ENCODE data around the gene MYO5B. TPM values are rescaled to one million over a fixed set of nuclear protein-coding genes. Genes with fewer than 3 reads are reported as not detected.

The MYO5B gene
- total and polyA plus RNA-seq, 2 donors (not counting 1 experiment from before 2014, with no cell fraction given): 0.30 to 1.7 TPM

DNA sequence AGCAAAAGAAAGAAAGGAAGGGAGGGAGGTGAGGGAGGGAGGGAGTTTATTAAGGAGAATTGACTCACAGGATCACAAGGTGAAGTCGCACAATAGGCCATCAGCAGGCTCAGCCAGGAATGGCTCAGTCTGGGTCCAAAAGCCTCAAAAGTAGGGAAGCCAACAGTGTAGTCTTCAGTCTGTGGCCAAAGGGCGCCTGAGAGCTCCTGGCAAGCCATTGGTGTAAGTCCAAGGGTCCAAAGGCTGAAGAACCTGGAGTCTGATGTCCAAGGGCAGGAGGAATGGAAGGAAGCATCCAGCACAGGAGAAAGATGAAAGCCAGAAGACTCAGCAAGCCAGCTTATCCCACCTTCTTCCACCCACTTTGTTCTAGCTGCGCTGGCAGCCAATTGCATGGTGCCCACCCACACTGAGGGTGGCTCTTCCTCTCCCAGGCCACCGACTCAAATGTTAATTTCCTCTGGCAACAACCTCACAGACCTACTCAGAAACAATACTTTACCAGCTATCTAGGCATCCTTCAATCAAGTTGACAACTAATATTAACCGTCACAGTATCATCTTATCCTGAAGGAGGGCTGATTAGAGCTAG is 375.8 kb downstream of the MYO5B start:
- TF ChIP-seq CTCF (IDR thresholded peaks at IDR 0.05) (no peak), EZH2 (IDR thresholded peaks at IDR 0.05; ENCODE audit: borderline replicate concordance, insufficient read depth, low read depth, low read length, poor library complexity, severe bottlenecking) (no peak)
- Histone ChIP-seq H3K4me3 (ENCODE audit: control extremely low read depth in 1 of 5, extremely low read depth in 1 of 5, insufficient read depth in 1 of 5, low read depth in 2 of 5, low read length in 4 of 5) (no peak overlapping the region), H2AFZ (ENCODE audit: insufficient read depth, low read depth, low read length, poor library complexity, severe bottlenecking) (no peak overlapping the region), H3K79me2 (ENCODE audit: control insufficient read depth, insufficient read depth, low read length) (peaks cover 2% of the 10 kb centered on the region), H3K27ac (ENCODE audit: low read length in 2 of 2) (no peak overlapping the region), H3K4me1 (ENCODE audit: control insufficient read depth in 2 of 2, insufficient read depth in 2 of 2, low read length in 2 of 2) (peaks cover 5 to 6% of the 10 kb centered on the region in 2 donors), H4K20me1 (ENCODE audit: control insufficient read depth, insufficient read depth, low read length, poor library complexity, severe bottlenecking) (no peaks in the 10 kb centered on the region), H3K27me3 (replicated peaks in 1 of 4; ENCODE audit: control extremely low read depth in 1 of 4, control insufficient read depth in 3 of 4, insufficient read depth in 4 of 4, low read length in 3 of 4) (no peaks in the 10 kb centered on the region), H3K4me2 (replicated peaks; ENCODE audit: low read depth, low read length, poor library complexity, severe bottlenecking) (no peak overlapping the region), H3K9me3 (ENCODE audit: control extremely low read depth in 1 of 3, control insufficient read depth in 2 of 3, insufficient read depth in 1 of 3, low read length in 2 of 3) (no peaks in the 10 kb centered on the region), H3K9ac (ENCODE audit: low read length) (no peak overlapping the region), H3K36me3 (replicated peaks in 1 of 2; ENCODE audit: control extremely low read depth in 1 of 2, control insufficient read depth in 1 of 2, extremely low read depth in 1 of 2, insufficient read depth in 2 of 2, low read length in 1 of 2) (no peaks in the 10 kb centered on the region)
- no peaks in the 10 kb centered on the region for H3K9me3 Mint-ChIP-seq (ENCODE audit: insufficient read depth)
- no peak overlapping the region for H3K27ac Mint-ChIP-seq
- WGBS (ENCODE audit: insufficient coverage): 87% methylated on average over 5 of the region's 5 CpGs
- intact Hi-C loops (cut with micrococcal nuclease): no loop called here
- H3K27me3 Mint-ChIP-seq: no peaks in the 10 kb centered on the region
- H3K4me1 Mint-ChIP-seq: peaks cover 11% of the 10 kb centered on the region
- no peak for DNase-seq
- H3K4me3 Mint-ChIP-seq: no peak overlapping the region
- ATAC-seq (ENCODE audit: low read depth): no peak
- POLR2A ChIA-PET: no interaction called here
- CTCF ChIA-PET: no interaction called here

DNA sequence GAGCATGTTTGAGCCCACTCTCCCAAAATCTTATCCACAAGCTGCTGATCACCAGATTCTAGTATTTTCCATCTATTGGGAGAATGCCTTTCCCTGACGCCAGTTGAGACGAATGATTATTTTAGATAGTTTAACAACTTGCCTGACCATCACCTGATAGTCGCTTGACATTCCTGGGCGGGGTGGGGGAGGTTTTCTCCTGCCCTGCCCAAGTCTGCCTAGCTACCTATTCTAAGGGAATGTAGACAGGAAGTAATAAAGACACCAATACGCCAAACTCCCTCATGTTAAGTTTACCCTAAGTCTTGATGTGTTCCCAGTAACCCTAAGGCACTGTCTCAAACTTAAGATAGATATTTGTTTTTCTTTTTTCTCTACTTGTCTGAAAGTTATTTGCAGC is 377.0 kb downstream of the MYO5B start:
- DNase-seq: no peak
- intact Hi-C loops (cut with micrococcal nuclease): no loop called here
- Histone ChIP-seq H3K27ac (ENCODE audit: low read length in 2 of 2) (no peak overlapping the region), H3K36me3 (replicated peaks in 1 of 2; ENCODE audit: control extremely low read depth in 1 of 2, control insufficient read depth in 1 of 2, extremely low read depth in 1 of 2, insufficient read depth in 2 of 2, low read length in 1 of 2) (no peaks in the 10 kb centered on the region), H3K9ac (ENCODE audit: low read length) (no peak overlapping the region), H2AFZ (ENCODE audit: insufficient read depth, low read depth, low read length, poor library complexity, severe bottlenecking) (no peak overlapping the region), H3K4me1 (ENCODE audit: control insufficient read depth in 2 of 2, insufficient read depth in 2 of 2, low read length in 2 of 2) (peaks cover 5 to 6% of the 10 kb centered on the region in 2 donors), H3K9me3 (ENCODE audit: control extremely low read depth in 1 of 3, control insufficient read depth in 2 of 3, insufficient read depth in 1 of 3, low read length in 2 of 3) (no peaks in the 10 kb centered on the region), H3K4me3 (ENCODE audit: control extremely low read depth in 1 of 5, extremely low read depth in 1 of 5, insufficient read depth in 1 of 5, low read depth in 2 of 5, low read length in 4 of 5) (no peak overlapping the region), H3K79me2 (ENCODE audit: control insufficient read depth, insufficient read depth, low read length) (peaks cover 8% of the 10 kb centered on the region), H3K27me3 (replicated peaks in 1 of 4; ENCODE audit: control extremely low read depth in 1 of 4, control insufficient read depth in 3 of 4, insufficient read depth in 4 of 4, low read length in 3 of 4) (no peaks in the 10 kb centered on the region), H4K20me1 (ENCODE audit: control insufficient read depth, insufficient read depth, low read length, poor library complexity, severe bottlenecking) (no peaks in the 10 kb centered on the region), H3K4me2 (replicated peaks; ENCODE audit: low read depth, low read length, poor library complexity, severe bottlenecking) (no peak overlapping the region)
- POLR2A ChIA-PET: no interaction called here
- no peak overlapping the region for H3K27ac Mint-ChIP-seq
- no peaks in the 10 kb centered on the region for H3K9me3 Mint-ChIP-seq (ENCODE audit: insufficient read depth)
- no CpG with 5 or more reads among the region's 5 CpGs for WGBS (ENCODE audit: insufficient coverage)
- no peak for ATAC-seq (ENCODE audit: low read depth)
- no peaks in the 10 kb centered on the region for H3K27me3 Mint-ChIP-seq
- TF ChIP-seq EZH2 (IDR thresholded peaks at IDR 0.05; ENCODE audit: borderline replicate concordance, insufficient read depth, low read depth, low read length, poor library complexity, severe bottlenecking) (no peak), CTCF (IDR thresholded peaks at IDR 0.05) (no peak)
- CTCF ChIA-PET: no interaction called here
- peaks cover 13% of the 10 kb centered on the region for H3K4me1 Mint-ChIP-seq
- H3K4me3 Mint-ChIP-seq: no peak overlapping the region

All from B cell (primary cell).